Stimulated activated CD4-positive, alpha-beta T cell treated with anti-CD3 and anti-CD28 coated beads, Interleukin-4, amount 100 ng/mL, for 48 hours (primary cell): ENCODE measurements around the gene SDK1.
"Not testable (repeated sequence)": the region's sequence is repeated elsewhere in the genome, so short reads cannot be mapped to it uniquely, and the experiment has no call there.

Source experiments
- DNase-seq, 2 donors: peaks; one replicate each; pipeline ENCODE4 v3.0.0-alpha.2; 2020; ENCODE audit warnings: low read depth in 2 of 2

Gene SDK1

GRCh38 chr7:4314316-4314715 lies 1013.3 kb downstream of the SDK1 start:
- not testable (repeated sequence) for DNase-seq
